HCT116 (cell line): ENCODE results near the gene P4HTM. TPM values are rescaled to one million over a fixed set of nuclear protein-coding genes. Genes with fewer than 3 reads are reported as not detected.

Experiments
- ATAC-seq: fragments of 200-7000 bp; cut with Tn5 transposase; 2 replicates; pipeline ENCODE4 v1.9.1; 2020; ENCODE audit warnings: mild to moderate bottlenecking, moderate library complexity
- BruUV-seq: library from RNA; stranded (reverse); fragments of 400-500 nt; replicated peaks from 2 replicates; lab custom pipeline; 2021; lab: Mats Ljungman, UMichigan
- CTCF ChIA-PET: fragments of 300-600 bp; sonication (Branson Sonifier 250); formaldehyde crosslinking; loops from one replicate; lab custom pipeline; 2021; ENCODE audit warnings: antibody characterized with exemption; lab: Charles Lee
- POLR2A ChIA-PET: fragments of 300-600, 350-600 bp; sonication (Branson Sonifier 250); formaldehyde crosslinking; loops from one replicate; lab custom pipeline; 2021; ENCODE audit warnings: antibody characterized with exemption; lab: Charles Lee
- RAD21 ChIA-PET, 2 experiments: fragments of 300-600 bp; sonication (Branson Sonifier 250); formaldehyde crosslinking; loops; one replicate each; lab custom pipeline; 2023; ENCODE audit warnings: low total read pairs in 2 of 2; ENCODE audit not compliant: uncharacterized antibody in 2 of 2, unreplicated experiment in 2 of 2, low non-redundant PET in 1 of 2; lab: Charles Lee
- DNase-seq: peaks from one replicate; pipeline ENCODE4 v3.0.0-alpha.2; 2010; ENCODE audit warnings: low read depth, low spot score
- H2AFZ ChIP-seq: fragments of 200-600 bp; shearing (Covaris generic), sonication (generic); 2 replicates; pipeline ENCODE4 v1.6.1; 2017; ENCODE audit warnings: low read depth, mixed run types, mixed read lengths, antibody characterized with exemption, low read length; ENCODE audit not compliant: poor library complexity, severe bottlenecking
- H3K27ac ChIP-seq: 2 replicates; pipeline ENCODE4 v1.5.1; 2012; ENCODE audit warnings: low read depth, low read length
- H3K27me3 ChIP-seq: fragments of 200-600 bp; sonication (generic); 2 replicates; pipeline ENCODE4 v1.6.1; 2016; ENCODE audit warnings: mixed run types, low read length, mixed read lengths; ENCODE audit not compliant: insufficient read depth
- H3K36me3 ChIP-seq, 2 experiments: fragments of 200-500 bp in 1 of 2; fragments of 200-600 bp in 1 of 2; sonication (Bioruptor generic) in 1 of 2; sonication (generic) in 1 of 2; 2 replicates each; pipeline versions ENCODE4 v1.5.1 to v1.6.1; 2014 to 2016; ENCODE audit warnings: low read length in 2 of 2, inconsistent platforms in 1 of 2, mixed read lengths in 1 of 2, mixed run types in 1 of 2; ENCODE audit not compliant: insufficient read depth in 2 of 2, control insufficient read depth in 1 of 2
- H3K4me1 ChIP-seq, 2 experiments: fragments of 200-600 bp in 1 of 2; sonication (generic) in 1 of 2; 2 replicates each; pipeline versions ENCODE4 v1.5.1 to v1.6.1; 2012 to 2017; ENCODE audit warnings: low read length in 2 of 2, inconsistent platforms in 1 of 2, mild to moderate bottlenecking in 1 of 2, mixed read lengths in 1 of 2, mixed run types in 1 of 2, moderate library complexity in 1 of 2; ENCODE audit not compliant: insufficient read depth in 2 of 2, control insufficient read depth in 1 of 2
- H3K4me2 ChIP-seq: fragments of 200-600 bp; sonication (generic); 2 replicates; pipeline ENCODE4 v1.6.1; 2017; ENCODE audit warnings: mixed run types, low read length, mixed read lengths
- H3K4me3 ChIP-seq, 2 experiments: fragments of 200-600 bp in 1 of 2; sonication (generic) in 1 of 2; replicated peaks in 1 of 2; 2 replicates each; pipeline ENCODE4 v1.5.1; 2011 to 2016; ENCODE audit warnings: low read length in 2 of 2, control low read depth in 1 of 2, low read depth in 1 of 2, mild to moderate bottlenecking in 1 of 2, mixed read lengths in 1 of 2, mixed run types in 1 of 2
- H3K79me2 ChIP-seq: fragments of 200-600 bp; sonication (generic); 2 replicates; pipeline ENCODE4 v1.6.1; 2017; ENCODE audit warnings: mild to moderate bottlenecking, mixed run types, low read length, moderate library complexity, mixed read lengths; ENCODE audit not compliant: insufficient read depth
- H3K9ac ChIP-seq: fragments of 200-600 bp; sonication (generic); 2 replicates; pipeline ENCODE4 v1.6.1; 2016; ENCODE audit warnings: low read length, mixed read lengths
- H3K9me2 ChIP-seq: fragments of 200-600 bp; sonication (generic), shearing (Covaris generic); 2 replicates; pipeline ENCODE4 v1.6.1; 2017; ENCODE audit warnings: mixed run types, mild to moderate bottlenecking, moderate library complexity; ENCODE audit not compliant: insufficient read depth
- H3K9me3 ChIP-seq, 2 experiments: fragments of 200-500 bp in 1 of 2; fragments of 200-600 bp in 1 of 2; sonication (Bioruptor generic) in 1 of 2; sonication (generic) in 1 of 2; 2 replicates each; pipeline ENCODE4 v1.6.1; 2014 to 2017; ENCODE audit warnings: low read length in 2 of 2, mixed read lengths in 2 of 2, inconsistent platforms in 1 of 2, low read depth in 1 of 2, mild to moderate bottlenecking in 1 of 2, mixed run types in 1 of 2, moderate library complexity in 1 of 2; ENCODE audit not compliant: control insufficient read depth in 1 of 2, insufficient read depth in 1 of 2
- H4K20me1 ChIP-seq: fragments of 200-600 bp; sonication (generic), shearing (Covaris generic); 2 replicates; pipeline ENCODE4 v1.6.1; 2017; ENCODE audit warnings: mixed run types, mild to moderate bottlenecking, moderate library complexity; ENCODE audit not compliant: insufficient read depth
- EZH2phosphoT487 ChIP-seq: fragments of 200-600 bp; IDR thresholded peaks from 2 replicates; pipeline ENCODE4 v1.6.1; 2018; ENCODE audit warnings: antibody characterized with exemption, borderline replicate concordance
- FOSL1 ChIP-seq: IDR thresholded peaks from 2 replicates; pipeline ENCODE4 v1.6.1; 2012; ENCODE audit warnings: low read depth
- ZNF274 ChIP-seq: fragments of 200-500 bp; sonication (Bioruptor generic); IDR thresholded peaks from 2 replicates; pipeline ENCODE4 v1.6.1; 2014; ENCODE audit warnings: mild to moderate bottlenecking, low read depth, low read length, inconsistent platforms
- intact Hi-C: fragments of 100-400 bp; cut with micrococcal nuclease; formaldehyde crosslinking; loops from 2 replicates; pipeline ENCODE4 v1.10.0; 2022
- total RNA-seq: library from RNA; stranded (reverse); gene quantifications from one replicate; pipeline ENCODE4 v1.2.1, GENCODE V29; 2021; ENCODE audit not compliant: unreplicated experiment

P4HTM gene
- total RNA-seq, 1 experiment from 2014 or later: 60.5 TPM

- Histone ChIP-seq H4K20me1 (no peaks in the 10 kb centered on the region), H3K9me3 (no peaks in the 10 kb centered on the region), H3K79me2 (peaks cover 23% of the 10 kb centered on the region), H3K9ac (no peak overlapping the region), H3K4me1 (no peaks in the 10 kb centered on the region; a peak in 1 of 4 replicates), H3K27ac (no peak overlapping the region), H3K27me3 (no peaks in the 10 kb centered on the region), H3K9me2 (no peaks in the 10 kb centered on the region), H3K36me3 (peaks cover 3 to 6% of the 10 kb centered on the region in 2 experiments; a peak in 2 of 4 replicates), H3K4me3 (no peak overlapping the region), H2AFZ (no peak overlapping the region), H3K4me2 (no peak overlapping the region)
- DNase-seq: no peak
- intact Hi-C loops: no loop called here
- no TSS peak for BruUV-seq
- RAD21 ChIA-PET: no interaction called here
- CTCF ChIA-PET: interaction anchor here (1.4 kb wide), 1 partner anchor 9 kb away, joined by 5 read pairs; no protein-coding TSS in a partner anchor
- POLR2A ChIA-PET: no interaction called here
- TF ChIP-seq FOSL1: no peak
- peak; percentile 20; the same call in 1 of the 2 replicates for ATAC-seq
Observed at GRCh38 chr3:48997102-48997635, 7.1 kb downstream of the P4HTM start.

DNA sequence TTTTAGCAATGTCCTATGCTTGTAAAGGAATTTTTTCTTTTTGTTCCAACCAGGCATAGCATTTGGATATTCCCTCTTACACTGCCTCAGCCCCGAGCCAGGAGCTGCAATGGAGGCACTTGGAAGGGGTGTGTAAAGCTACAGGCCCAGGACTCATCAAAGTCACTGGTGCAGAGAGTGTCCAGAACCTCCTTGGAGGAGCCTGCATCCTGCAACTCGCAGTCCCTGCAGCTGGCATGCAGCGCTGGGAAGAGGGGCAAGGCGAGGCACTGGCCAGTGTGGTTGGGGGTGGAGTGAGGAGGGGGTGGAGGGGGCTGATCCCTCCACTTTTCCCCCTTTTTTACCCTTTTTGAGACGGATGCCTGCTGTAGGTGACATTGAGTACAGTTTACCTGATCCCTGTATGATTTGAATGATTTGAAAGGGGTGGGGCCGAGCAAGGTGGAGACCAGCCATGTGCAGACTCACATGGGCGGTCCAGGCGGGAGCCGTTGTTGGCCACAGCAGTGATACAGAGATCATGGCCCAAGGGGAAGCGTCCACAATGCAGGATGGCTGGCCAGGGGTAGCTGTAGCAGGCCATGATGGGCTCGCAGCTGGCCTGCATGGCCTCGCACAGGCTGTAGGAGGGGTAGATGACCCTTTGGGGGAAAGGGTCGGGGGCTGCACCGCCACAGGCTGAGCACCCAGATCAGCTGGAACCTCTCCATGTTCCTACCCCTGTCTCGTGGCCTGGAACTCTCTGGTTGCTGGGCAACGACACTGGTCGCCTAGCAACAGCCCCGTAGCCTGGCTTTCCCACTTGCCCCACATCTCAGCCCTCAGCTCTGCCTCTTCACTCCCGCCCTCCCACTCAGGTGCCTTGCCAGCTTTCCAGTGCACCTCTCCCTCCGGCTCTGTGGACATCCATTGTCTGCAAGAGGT is 7.9 kb downstream of the P4HTM start:
- Histone ChIP-seq H3K27ac (no peak overlapping the region), H3K9me2 (no peaks in the 10 kb centered on the region), H3K9ac (no peak overlapping the region), H4K20me1 (no peaks in the 10 kb centered on the region), H3K79me2 (peaks cover 17% of the 10 kb centered on the region; the same call in 1 of the 2 replicates), H3K9me3 (no peaks in the 10 kb centered on the region), H3K4me3 (no peak overlapping the region), H3K36me3 (peaks cover 3 to 6% of the 10 kb centered on the region in 2 experiments; a peak in 2 of 4 replicates), H3K27me3 (no peaks in the 10 kb centered on the region), H2AFZ (no peak overlapping the region), H3K4me1 (no peaks in the 10 kb centered on the region; a peak in 1 of 4 replicates), H3K4me2 (no peak overlapping the region)
- POLR2A ChIA-PET: no interaction called here
- DNase-seq (no peak), ATAC-seq (no peak)
- intact Hi-C loops: no loop called here
- no peak for TF ChIP-seq EZH2phosphoT487
- TF ChIP-seq ZNF274: no peak
- RAD21 ChIA-PET: no interaction called here
- CTCF ChIA-PET: no interaction called here
- BruUV-seq: no TSS peak
